Spleen (tissue), 7 donors: Measurements from ENCODE around the gene UST.

ENCODE experiments used
- CTCF ChIP-seq, 11 experiments: fragments of 200-600 bp in 7 of 11; fragments of 450-650 bp in 4 of 11; sonication (generic) in 4 of 11; IDR thresholded peaks in 8 of 11; conservative IDR thresholded peaks in 3 of 11; 1 replicate in 7 of 11; 2 replicates in 4 of 11; pipeline versions ENCODE4 v1.4.0 to v1.8.0; 2016 to 2021; ENCODE audit warnings: antibody characterized with exemption in 11 of 11, inconsistent platforms in 4 of 11, mild to moderate bottlenecking in 1 of 11
- POLR2A ChIP-seq, 3 donors: fragments of 450-650 bp; IDR thresholded peaks; one replicate each; pipeline ENCODE4 v1.5.1; 2017; ENCODE audit warnings: antibody characterized with exemption in 3 of 3, mild to moderate bottlenecking in 1 of 3
- donor health status: DM: no; HTN: no; CAD: no; lungs with moderate emphysema.
- donor health status: DM: no; HTN: no; CAD: no.
- donor health status: DM: no; HTN: no; CAD: no.

GRCh38 chr6:149098700-149099276 lies 352.0 kb downstream of the UST start:
- TF ChIP-seq CTCF (IDR thresholded peaks at IDR 0.05 in 8 of 11, conservative IDR thresholded peaks at IDR 0.05 in 3 of 11) (no peak), POLR2A (IDR thresholded peaks at IDR 0.05) (no peak)
